GM18870 (cell line): ENCODE results near the gene SMIM45.
A peak's percentile ranks its signal among the peaks of the same experiment; 100 is the strongest.

Experiments used
- ATAC-seq: cut with Tn5 transposase; IDR thresholded peaks from one replicate; pipeline ENCODE4 v1.9.1; 2021; ENCODE audit warnings: moderate library complexity; ENCODE audit not compliant: unreplicated experiment

SMIM45 gene

DNA sequence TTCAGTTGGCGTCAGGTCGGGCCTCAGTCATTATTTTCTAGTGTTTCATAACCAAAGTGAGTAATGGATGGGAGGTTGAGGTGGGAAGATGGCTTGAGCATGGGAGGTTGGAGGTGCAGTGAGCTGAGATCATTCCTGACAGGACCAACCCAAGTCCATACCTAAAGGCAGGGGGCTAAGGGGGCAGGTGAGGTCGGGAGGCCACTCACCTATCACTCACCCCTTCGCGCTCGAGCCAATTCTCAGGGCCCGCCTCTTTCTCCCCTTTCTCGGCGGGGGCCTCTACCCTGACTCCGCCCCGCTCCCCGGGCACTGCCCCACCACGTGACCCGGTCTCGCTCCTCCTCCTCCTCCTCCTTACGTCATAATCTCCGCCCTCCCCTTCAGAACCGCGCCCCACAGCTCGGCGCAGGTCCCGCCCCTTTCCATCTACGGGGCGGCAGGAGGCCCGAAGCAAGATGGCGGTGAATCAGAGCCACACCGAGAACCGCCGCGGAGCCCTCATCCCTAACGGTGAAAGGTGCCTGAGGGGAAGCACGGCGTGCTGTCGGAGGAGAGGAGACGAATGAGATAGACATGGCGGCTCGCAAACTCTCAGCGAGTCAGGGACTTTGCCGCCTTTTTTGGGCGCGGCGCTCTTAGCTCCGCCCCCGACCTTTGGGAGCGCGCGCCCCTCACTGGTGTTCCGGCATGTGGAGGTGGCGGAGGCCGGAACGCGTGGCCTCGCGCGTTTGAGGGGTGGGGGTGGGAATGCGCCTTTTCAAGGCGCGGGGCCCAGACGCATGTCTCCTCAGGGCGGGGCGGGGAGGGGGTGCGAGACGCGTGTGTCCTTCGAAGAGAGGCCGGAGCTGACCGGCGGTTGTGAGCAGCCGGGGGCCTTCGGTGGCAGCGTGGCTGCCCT is 46.7 kb downstream of the SMIM45 start, which contains the start of gene WBP2NL:
Gene WBP2NL, plus strand, starts transcription at position 428 of the 901 bp plus-strand sequence. Its CDS starts 31 bp downstream, at position 459.
- ATAC-seq = peak; percentile 74

DNA sequence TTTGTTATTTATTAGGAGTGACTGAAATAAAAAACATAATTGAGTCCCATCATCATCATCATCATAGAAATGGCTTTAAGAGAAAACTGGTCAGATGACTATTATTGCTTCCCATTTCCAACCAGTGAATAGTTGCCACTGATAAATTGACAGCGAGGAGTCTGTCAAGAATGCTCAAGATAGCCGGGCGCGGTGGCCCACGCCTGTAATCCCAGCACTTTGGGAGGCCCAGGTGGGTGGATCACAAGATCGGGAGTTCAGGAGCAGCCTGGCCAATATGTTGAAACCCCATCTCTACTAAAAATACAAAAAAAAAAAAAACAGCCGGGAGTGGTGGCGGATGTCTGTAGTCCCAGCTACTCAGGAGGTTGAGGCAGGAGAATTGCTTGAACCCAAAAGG is 48.5 kb downstream of the SMIM45 start:
- no peak for ATAC-seq

DNA sequence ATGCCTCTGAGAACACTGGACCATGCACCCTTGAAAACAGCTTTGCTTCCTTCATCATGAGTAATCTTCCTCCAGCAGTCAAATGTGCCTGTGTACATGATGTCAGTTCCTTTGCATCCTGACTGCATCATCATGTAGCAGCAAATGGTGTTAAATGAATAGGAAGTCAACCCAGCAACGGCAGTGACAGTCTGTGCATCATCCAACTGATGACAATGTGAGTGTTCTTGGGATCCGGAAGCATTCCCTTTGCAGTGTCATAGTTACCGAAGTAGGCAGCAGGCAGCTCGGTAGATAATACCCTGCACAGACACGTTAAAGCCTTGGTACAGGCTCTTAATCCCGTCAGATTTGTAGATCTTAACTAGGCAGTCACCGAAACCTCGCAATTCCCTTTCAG is 49.2 kb downstream of the SMIM45 start:
- ATAC-seq = no peak

DNA sequence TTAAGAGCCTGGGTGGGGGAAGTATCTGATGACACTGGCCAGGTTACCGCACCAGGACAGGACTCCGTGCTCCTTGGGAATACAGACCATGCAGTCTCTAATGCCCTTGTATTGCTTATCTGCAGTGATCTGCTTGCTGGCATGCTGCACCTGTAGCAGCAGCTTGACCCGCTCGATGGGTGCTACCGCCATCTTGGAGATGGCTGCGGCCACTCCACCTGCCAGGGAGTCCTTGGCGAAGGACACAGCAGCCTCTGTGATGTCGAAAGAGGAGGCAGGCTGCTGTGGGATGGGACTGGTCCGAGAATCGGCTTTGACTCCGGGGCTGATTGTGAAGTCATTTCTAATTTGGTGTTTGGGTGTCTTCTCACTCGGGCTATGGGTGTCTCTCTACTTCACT is 49.8 kb downstream of the SMIM45 start:
- ATAC-seq = no peak

DNA sequence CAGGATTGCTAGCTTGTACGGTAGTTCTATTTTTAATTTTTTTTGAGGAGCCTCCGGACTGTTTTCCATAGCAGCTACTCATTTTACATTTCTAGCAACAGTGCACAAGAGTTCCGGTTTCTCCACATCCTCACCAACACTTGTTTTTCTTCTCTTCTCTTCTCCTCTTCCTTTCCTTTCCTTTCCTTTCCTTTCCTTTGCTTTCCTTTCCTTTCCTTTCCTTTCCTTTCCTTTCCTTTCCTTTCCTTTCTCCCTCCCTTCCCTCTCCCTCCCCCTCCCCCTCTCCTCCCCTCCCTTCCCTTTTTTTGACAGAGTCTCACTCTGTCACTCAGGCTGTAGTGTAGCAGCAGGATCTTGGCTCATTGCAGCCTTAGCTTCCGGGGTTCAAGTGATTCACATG is 56.0 kb downstream of the SMIM45 start:
- no peak for ATAC-seq
